H1 (cell line): Measurements from ENCODE around the gene FBXO44. TPM values are rescaled to one million over a fixed set of nuclear protein-coding genes. Genes with fewer than 3 reads are reported as not detected.

Experiments used
- CTCF ChIA-PET: fragments of 300-600 bp; sonication (Branson Sonifier 250); formaldehyde crosslinking; loops from one replicate; lab custom pipeline; 2021; ENCODE audit not compliant: partially characterized antibody; lab: Charles Lee
- POLR2A ChIA-PET: fragments of 300-600 bp; sonication (Branson Sonifier 250); formaldehyde crosslinking; loops from one replicate; lab custom pipeline; 2021; ENCODE audit warnings: inconsistent platforms; ENCODE audit not compliant: partially characterized antibody; lab: Charles Lee
- DNase-seq, 2 experiments: peaks; one replicate each; pipeline versions ENCODE4 v3.0.0 to v3.0.0-alpha.2; 2010 to 2022; ENCODE audit warnings: low spot score in 2 of 2, low read depth in 1 of 2, mixed read lengths in 1 of 2
- FAIRE-seq: peaks from 2 replicates; lab custom pipeline; 2011; peaks lifted over from hg19 to GRCh38; lab: Jason Lieb, UNC
- H2AFZ ChIP-seq: 2 replicates; pipeline ENCODE4 v1.8.1; 2012; ENCODE audit warnings: low read length, inconsistent platforms
- H2AK5ac ChIP-seq: 2 replicates; pipeline ENCODE4 v1.6.1; 2013; ENCODE audit warnings: low read depth, low read length
- H2BK120ac ChIP-seq: replicated peaks from 2 replicates; pipeline ENCODE3; 2013; ENCODE audit warnings: low read depth, low read length, inconsistent platforms
- H2BK12ac ChIP-seq: 2 replicates; pipeline ENCODE4 v1.6.1; 2013; ENCODE audit warnings: low read depth, low read length
- H2BK15ac ChIP-seq: 2 replicates; pipeline ENCODE4 v1.6.1; 2013; ENCODE audit warnings: low read length
- H2BK20ac ChIP-seq: 2 replicates; pipeline ENCODE4 v1.6.1; 2013; ENCODE audit warnings: low read length
- H2BK5ac ChIP-seq: 2 replicates; pipeline ENCODE4 v1.6.1; 2013; ENCODE audit warnings: low read depth, low read length
- H3K14ac ChIP-seq: 2 replicates; pipeline ENCODE4 v1.6.1; 2013; ENCODE audit warnings: inconsistent platforms; ENCODE audit not compliant: insufficient read length
- H3K18ac ChIP-seq: 2 replicates; pipeline ENCODE4 v1.6.1; 2013; ENCODE audit warnings: low read length; ENCODE audit errors: extremely low read depth
- H3K23ac ChIP-seq: 2 replicates; pipeline ENCODE4 v1.6.1; 2013; ENCODE audit warnings: inconsistent platforms; ENCODE audit not compliant: insufficient read length
- H3K23me2 ChIP-seq: 2 replicates; pipeline ENCODE4 v1.6.1; 2013; ENCODE audit warnings: low read depth, low read length
- H3K27ac ChIP-seq: 2 replicates; pipeline ENCODE4 v1.6.1; 2011; ENCODE audit warnings: low read depth, low read length, inconsistent platforms
- H3K27me3 ChIP-seq, 4 experiments: replicated peaks in 1 of 4; 1 replicate in 1 of 4; 2 replicates in 3 of 4; pipeline versions ENCODE4 v1.6.1 to v1.8.1; 2011 to 2013; ENCODE audit warnings: low read length in 3 of 4, mild to moderate bottlenecking in 3 of 4, inconsistent platforms in 2 of 4, mixed read lengths in 2 of 4, moderate library complexity in 1 of 4; ENCODE audit not compliant: control insufficient read depth in 3 of 4, insufficient read depth in 3 of 4; ENCODE audit errors: extremely low read depth in 1 of 4
- H3K36me3 ChIP-seq, 4 experiments: 2 replicates each; pipeline versions ENCODE4 v1.6.1 to v1.8.1; 2011 to 2013; ENCODE audit warnings: mild to moderate bottlenecking in 4 of 4, low read length in 3 of 4, moderate library complexity in 2 of 4, control low read depth in 1 of 4, inconsistent platforms in 1 of 4; ENCODE audit not compliant: insufficient read depth in 4 of 4, control insufficient read depth in 2 of 4
- H3K4ac ChIP-seq: replicated peaks from 2 replicates; pipeline ENCODE3; 2013; ENCODE audit warnings: low read length, low read depth, mixed read lengths, inconsistent platforms; ENCODE audit not compliant: insufficient read length
- H3K4me1 ChIP-seq, 4 experiments: replicated peaks in 1 of 4; 1 replicate in 1 of 4; 2 replicates in 3 of 4; pipeline versions ENCODE4 v1.6.1 to v1.8.1; 2011 to 2013; ENCODE audit warnings: low read length in 3 of 4, inconsistent platforms in 2 of 4, mixed read lengths in 1 of 4; ENCODE audit not compliant: insufficient read depth in 4 of 4, control insufficient read depth in 3 of 4
- H3K4me2 ChIP-seq, 2 experiments: 2 replicates each; pipeline versions ENCODE4 v1.6.1 to v1.8.1; 2011 to 2013; ENCODE audit warnings: low read depth in 2 of 2, low read length in 2 of 2, control low read depth in 1 of 2, inconsistent platforms in 1 of 2, mild to moderate bottlenecking in 1 of 2; ENCODE audit not compliant: insufficient read depth in 1 of 2
- H3K4me3 ChIP-seq, 4 experiments: fragments of 200-600, 300-600 bp in 1 of 4; sonication (generic), shearing (Covaris generic), sonication (Bioruptor Twin) in 1 of 4; 2 replicates each; pipeline versions ENCODE4 v1.5.1 to v1.8.1; 2011 to 2016; ENCODE audit warnings: low read length in 4 of 4, low read depth in 3 of 4, control low read depth in 2 of 4, inconsistent platforms in 2 of 4, mild to moderate bottlenecking in 2 of 4, mixed read lengths in 1 of 4, moderate library complexity in 1 of 4; ENCODE audit not compliant: insufficient read depth in 2 of 4; ENCODE audit errors: extremely low read depth in 1 of 4
- H3K56ac ChIP-seq: replicated peaks from 2 replicates; pipeline ENCODE3; 2013; ENCODE audit warnings: low read depth, mild to moderate bottlenecking, mixed read lengths, low read length, inconsistent platforms; ENCODE audit not compliant: insufficient read length
- H3K79me1 ChIP-seq: 2 replicates; pipeline ENCODE4 v1.6.1; 2013; ENCODE audit warnings: low read depth, low read length, control low read depth
- H3K79me2 ChIP-seq, 2 experiments: 2 replicates each; pipeline versions ENCODE4 v1.6.1 to v1.8.1; 2012 to 2013; ENCODE audit warnings: low read length in 2 of 2, mild to moderate bottlenecking in 2 of 2, inconsistent platforms in 1 of 2; ENCODE audit not compliant: insufficient read depth in 2 of 2, control insufficient read depth in 1 of 2
- H3K9ac ChIP-seq, 4 experiments: replicated peaks in 1 of 4; 1 replicate in 1 of 4; 2 replicates in 3 of 4; pipeline versions ENCODE4 v1.6.1 to v1.8.1; 2011 to 2013; ENCODE audit warnings: low read depth in 3 of 4, low read length in 3 of 4, control low read depth in 2 of 4, mild to moderate bottlenecking in 2 of 4, moderate library complexity in 2 of 4, inconsistent platforms in 1 of 4; ENCODE audit errors: extremely low read depth in 1 of 4
- H3K9me3 ChIP-seq, 2 experiments: 2 replicates each; pipeline versions ENCODE4 v1.6.1 to v1.8.1; 2012 to 2013; ENCODE audit warnings: mild to moderate bottlenecking in 2 of 2, moderate library complexity in 2 of 2, control low read depth in 1 of 2, inconsistent platforms in 1 of 2, low read depth in 1 of 2, low read length in 1 of 2, mixed read lengths in 1 of 2; ENCODE audit not compliant: insufficient read depth in 2 of 2
- H4K20me1 ChIP-seq, 2 experiments: replicated peaks in 1 of 2; 2 replicates each; pipeline versions ENCODE3 to v1.8.1; 2011 to 2013; ENCODE audit warnings: inconsistent platforms in 2 of 2, low read length in 2 of 2, mild to moderate bottlenecking in 1 of 2; ENCODE audit not compliant: insufficient read depth in 2 of 2, control insufficient read depth in 1 of 2
- H4K5ac ChIP-seq: 2 replicates; pipeline ENCODE4 v1.6.1; 2013; ENCODE audit warnings: low read length, low read depth, mixed read lengths, inconsistent platforms; ENCODE audit not compliant: insufficient read length
- H4K8ac ChIP-seq: 2 replicates; pipeline ENCODE4 v1.8.0; 2013; ENCODE audit warnings: mild to moderate bottlenecking, moderate library complexity, low read length, inconsistent platforms; ENCODE audit not compliant: insufficient read depth; ENCODE audit errors: extremely low read depth
- H4K91ac ChIP-seq: replicated peaks from 2 replicates; pipeline ENCODE3; 2013; ENCODE audit warnings: low read length, mixed read lengths, inconsistent platforms; ENCODE audit not compliant: insufficient read length
- BRCA1 ChIP-seq: IDR thresholded peaks from 2 replicates; pipeline ENCODE4 v1.6.1; 2012; ENCODE audit warnings: low read depth, low read length, improper control_type of control experiment
- HDAC2 ChIP-seq, 2 experiments: fragments of 300-600 bp in 1 of 2; sonication (generic) in 1 of 2; IDR thresholded peaks; 2 replicates each; pipeline ENCODE4 v1.6.1; 2011 to 2012; ENCODE audit warnings: low read depth in 2 of 2, low read length in 2 of 2, mild to moderate bottlenecking in 2 of 2, moderate library complexity in 2 of 2, borderline replicate concordance in 1 of 2, inconsistent platforms in 1 of 2
- SRF ChIP-seq: IDR thresholded peaks from 2 replicates; pipeline ENCODE4 v1.6.1; 2011; ENCODE audit warnings: mild to moderate bottlenecking, low read depth, low read length, moderate library complexity
- TAF1 ChIP-seq: IDR thresholded peaks from 2 replicates; pipeline ENCODE4 v1.6.1; 2011; ENCODE audit warnings: mild to moderate bottlenecking, low read depth, low read length
- WGBS, 2 experiments: shearing (Covaris generic) in 1 of 2; methylation state at CpG; one replicate each; pipeline versions ENCODE4 v1.1.6 to v1.1.7; 2013 to 2015; ENCODE audit warnings: low lambda C conversion rate in 2 of 2, mixed read lengths in 2 of 2, inconsistent platforms in 1 of 2, low coverage in 1 of 2, missing lambda C conversion rate in 1 of 2; ENCODE audit not compliant: insufficient replicate concordance in 2 of 2, insufficient coverage in 1 of 2, insufficient read length in 1 of 2; ENCODE audit errors: extremely low coverage in 1 of 2, missing lambda C conversion rate in 1 of 2; 5-methylcytosine and 5-hydroxymethylcytosine counted together
- polyA plus RNA-seq, 7 experiments: library from polyadenylated mRNA; depleted of rRNA in 3 of 7; stranded (reverse) in 5 of 7; unstranded in 2 of 7; fragments of >200 nt in 5 of 7; fragments of 200-250 nt in 2 of 7; gene quantifications; 1 replicate in 5 of 7; 2 replicates in 1 of 7; 4 replicates in 1 of 7; pipeline versions ENCODE4 v1.2.1 to v1.2.3, GENCODE V29; 2011 to 2013; ENCODE audit warnings: missing spikeins in 2 of 7, mixed read lengths in 2 of 7
- total RNA-seq: library from RNA; stranded (reverse); fragmentation: NEBNext Ultra II Directional; extraction: Animal tissue kit (Norgen Biotek cat#: 25700); gene quantifications from 2 replicates; pipeline ENCODE4 v1.2.1, GENCODE V29; 2021
- TF ChIP-seq, protein P1 (sequence below), 3 experiments: IDR thresholded peaks; 1 replicate in 2 of 3; 2 replicates in 1 of 3; pipeline versions ENCODE4 v1.5.1 to v1.6.1; 2011; ENCODE audit warnings: low read length in 3 of 3, mild to moderate bottlenecking in 3 of 3, inconsistent platforms in 2 of 3, low read depth in 1 of 3, moderate library complexity in 1 of 3; ENCODE audit not compliant: insufficient read depth in 1 of 3; ENCODE audit errors: control extremely low read depth in 1 of 3

The FBXO44 gene
- total and polyA plus RNA-seq, 2 of the 8 experiments (the other 6 are each of a cell fraction or from before 2014, with no cell fraction given), result 27.0 to 27.2 TPM

DNA sequence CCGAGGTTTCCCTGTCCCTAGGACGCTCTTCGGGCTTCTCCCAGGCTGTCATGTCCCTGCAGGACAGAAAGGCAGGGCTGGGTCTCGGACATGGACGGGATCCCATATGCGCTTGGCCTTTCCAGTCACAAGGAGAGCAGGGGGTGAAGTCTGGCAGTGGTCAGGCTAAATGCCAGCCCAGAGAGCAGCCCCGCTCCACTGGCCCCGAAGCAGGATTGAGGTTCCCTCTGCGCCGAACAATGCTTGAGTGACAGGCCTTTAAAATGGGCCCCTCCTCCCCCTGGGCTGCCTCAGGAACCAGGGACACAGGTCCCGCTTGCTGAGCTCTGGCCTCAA is 49.5 kb downstream of the FBXO44 start:
- Histone ChIP-seq H2BK12ac (peak overlapping the region; percentile 94; the same call in 1 of the 2 replicates), H3K36me3 (peaks cover 0 to 6% (median 0%) of the 10 kb centered on the region in 4 experiments; a peak in 1 of 8 replicates), H3K4ac (no peak overlapping the region), H3K27me3 (no peaks in the 10 kb centered on the region; a peak in 1 of 7 replicates), H4K20me1 (peaks cover 0 to 7% of the 10 kb centered on the region in 2 experiments), H2AK5ac (peak overlapping the region; percentile 94; the same call in 1 of the 2 replicates), H4K91ac (peak overlapping the region; percentile 50), H2AFZ (no peak overlapping the region), H3K4me3 (no peak overlapping the region), H3K23me2 (peaks cover 6% of the 10 kb centered on the region), H3K4me1 (peaks cover 7 to 51% (median 35%) of the 10 kb centered on the region in 4 experiments), H3K79me1 (peaks cover 9% of the 10 kb centered on the region), H3K9me3 (no peaks in the 10 kb centered on the region), H2BK20ac (peak overlapping the region; percentile 72), H3K79me2 (peaks cover 6 to 8% of the 10 kb centered on the region in 2 experiments; a peak in 2 of 4 replicates), H2BK15ac (peak overlapping the region; percentile 99; the same call in 1 of the 2 replicates), H4K8ac (no peak overlapping the region), H3K14ac (no peak overlapping the region), H4K5ac (no peak overlapping the region), H3K4me2 (peak overlapping the region; percentile 7 to 21; a peak in 3 of 4 replicates), H2BK5ac (peak overlapping the region; percentile 75; the same call in 1 of the 2 replicates), H3K23ac (no peak overlapping the region), H3K27ac (no peak overlapping the region), H3K18ac (peak overlapping the region; percentile 56), H2BK120ac (no peak overlapping the region), H3K9ac (peak overlapping the region in 1 of 4 experiments; percentile 7; a peak in 1 of 7 replicates), H3K56ac (no peak overlapping the region)
- no peak for TF ChIP-seq SRF
- TF ChIP-seq, protein P1, sequence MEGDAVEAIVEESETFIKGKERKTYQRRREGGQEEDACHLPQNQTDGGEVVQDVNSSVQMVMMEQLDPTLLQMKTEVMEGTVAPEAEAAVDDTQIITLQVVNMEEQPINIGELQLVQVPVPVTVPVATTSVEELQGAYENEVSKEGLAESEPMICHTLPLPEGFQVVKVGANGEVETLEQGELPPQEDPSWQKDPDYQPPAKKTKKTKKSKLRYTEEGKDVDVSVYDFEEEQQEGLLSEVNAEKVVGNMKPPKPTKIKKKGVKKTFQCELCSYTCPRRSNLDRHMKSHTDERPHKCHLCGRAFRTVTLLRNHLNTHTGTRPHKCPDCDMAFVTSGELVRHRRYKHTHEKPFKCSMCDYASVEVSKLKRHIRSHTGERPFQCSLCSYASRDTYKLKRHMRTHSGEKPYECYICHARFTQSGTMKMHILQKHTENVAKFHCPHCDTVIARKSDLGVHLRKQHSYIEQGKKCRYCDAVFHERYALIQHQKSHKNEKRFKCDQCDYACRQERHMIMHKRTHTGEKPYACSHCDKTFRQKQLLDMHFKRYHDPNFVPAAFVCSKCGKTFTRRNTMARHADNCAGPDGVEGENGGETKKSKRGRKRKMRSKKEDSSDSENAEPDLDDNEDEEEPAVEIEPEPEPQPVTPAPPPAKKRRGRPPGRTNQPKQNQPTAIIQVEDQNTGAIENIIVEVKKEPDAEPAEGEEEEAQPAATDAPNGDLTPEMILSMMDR (IDR thresholded peaks at IDR 0.05; ENCODE audit: control extremely low read depth in 1 of 3, insufficient read depth in 1 of 3, low read depth in 1 of 3, low read length in 3 of 3), result no peak
- TF ChIP-seq BRCA1, result no peak
- no peak for TF ChIP-seq TAF1
- no peak for TF ChIP-seq HDAC2 (IDR thresholded peaks at IDR 0.05; ENCODE audit: borderline replicate concordance in 1 of 2, low read depth in 2 of 2, low read length in 2 of 2)
- POLR2A ChIA-PET, result interaction anchor here (1.0 to 14.6 kb wide), 9 partner anchors 11 to 83 kb away, joined by 4 to 329 read pairs (median 6); partner anchors contain the start of genes DRAXIN, FBXO44, FBXO6 and MAD2L2
- CTCF ChIA-PET, result interaction anchor here (1.3 to 9.2 kb wide), 7 partner anchors 9 to 59 kb away, joined by 3 to 266 read pairs (median 13); partner anchors contain the start of genes DRAXIN and MAD2L2
- FAIRE-seq (no peak), DNase-seq (no peak)
- WGBS, 2 experiments, result 76% methylated on average over 11 of the region's 11 CpGs; no CpG with 5 or more reads in 1 of the 2 experiments
